Measurements from ENCODE around the gene AMIGO1. TPM values are rescaled to one million over a fixed set of nuclear protein-coding genes. Genes with fewer than 3 reads are reported as not detected.
A peak's percentile ranks its signal among the peaks of the same experiment; 100 is the strongest.

The AMIGO1 gene
- total RNA-seq, 1 donor from 2014 or later = 8.0 TPM

- TF ChIP-seq, protein P1, sequence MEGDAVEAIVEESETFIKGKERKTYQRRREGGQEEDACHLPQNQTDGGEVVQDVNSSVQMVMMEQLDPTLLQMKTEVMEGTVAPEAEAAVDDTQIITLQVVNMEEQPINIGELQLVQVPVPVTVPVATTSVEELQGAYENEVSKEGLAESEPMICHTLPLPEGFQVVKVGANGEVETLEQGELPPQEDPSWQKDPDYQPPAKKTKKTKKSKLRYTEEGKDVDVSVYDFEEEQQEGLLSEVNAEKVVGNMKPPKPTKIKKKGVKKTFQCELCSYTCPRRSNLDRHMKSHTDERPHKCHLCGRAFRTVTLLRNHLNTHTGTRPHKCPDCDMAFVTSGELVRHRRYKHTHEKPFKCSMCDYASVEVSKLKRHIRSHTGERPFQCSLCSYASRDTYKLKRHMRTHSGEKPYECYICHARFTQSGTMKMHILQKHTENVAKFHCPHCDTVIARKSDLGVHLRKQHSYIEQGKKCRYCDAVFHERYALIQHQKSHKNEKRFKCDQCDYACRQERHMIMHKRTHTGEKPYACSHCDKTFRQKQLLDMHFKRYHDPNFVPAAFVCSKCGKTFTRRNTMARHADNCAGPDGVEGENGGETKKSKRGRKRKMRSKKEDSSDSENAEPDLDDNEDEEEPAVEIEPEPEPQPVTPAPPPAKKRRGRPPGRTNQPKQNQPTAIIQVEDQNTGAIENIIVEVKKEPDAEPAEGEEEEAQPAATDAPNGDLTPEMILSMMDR (IDR thresholded peaks at IDR 0.05; ENCODE audit: partially characterized antibody, unreplicated experiment) = no peak
- peak within 1 kb of the TSS; percentile 94 for H3K4me3 Mint-ChIP-seq (ENCODE audit: unreplicated experiment)
Measured at GRCh38 chr1:109483672-109484518, 25.6 kb downstream of the AMIGO1 start, which contains the start of gene ATXN7L2. Gene ATXN7L2, plus strand, starts transcription at chr1:109483905. Its CDS starts 49 bp downstream, at chr1:109483954.

DNA sequence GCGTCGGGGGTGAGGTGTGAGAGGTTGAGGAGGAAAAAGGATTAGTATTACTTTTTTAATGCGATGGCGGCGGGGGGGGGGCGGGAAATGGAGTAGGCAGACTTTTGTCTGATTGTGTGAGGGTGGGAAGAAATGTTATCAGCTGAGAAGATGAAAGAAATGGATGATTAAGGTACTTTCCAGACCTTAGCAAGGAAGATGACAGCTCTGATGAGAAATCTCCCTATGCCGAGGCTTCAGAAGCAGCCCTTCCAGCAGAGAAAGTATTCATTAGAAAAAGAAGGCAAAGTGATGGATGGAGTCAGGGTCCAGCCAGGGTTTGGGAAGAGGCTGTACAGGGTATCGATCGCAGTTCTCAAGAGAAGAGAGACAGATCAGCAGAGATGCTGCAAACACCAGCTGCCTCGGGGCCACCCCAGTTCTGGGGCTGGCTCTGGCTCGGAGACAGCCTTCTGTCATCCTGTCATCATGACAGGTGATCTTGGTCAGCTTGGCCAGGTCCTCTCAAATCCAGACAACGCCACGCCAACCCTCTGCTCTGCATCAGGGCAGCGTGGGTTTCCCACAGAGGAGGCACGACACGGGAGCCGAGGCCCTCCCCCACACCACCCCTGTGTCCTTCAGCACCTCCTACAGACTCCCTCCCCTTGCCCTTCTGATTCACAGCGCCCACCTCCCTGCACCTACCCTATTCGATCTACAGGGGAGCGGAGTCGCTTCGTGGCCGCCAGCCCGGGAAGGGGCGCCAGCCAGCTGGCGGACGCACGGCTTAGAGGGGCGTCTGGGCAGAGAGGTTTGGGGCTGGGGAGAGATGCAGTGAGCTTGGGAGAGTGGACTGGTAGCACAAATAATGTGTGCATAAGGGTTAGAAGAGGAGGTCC, 26.5 kb downstream of the AMIGO1 start:
- Mint-ChIP-seq H3K27ac (ENCODE audit: unreplicated experiment) (peak overlapping the region; percentile 98), H3K36me3 (ENCODE audit: unreplicated experiment) (no peaks in the 10 kb centered on the region), H3K4me1 (ENCODE audit: low read depth, unreplicated experiment) (peaks cover 24% of the 10 kb centered on the region), H3K4me3 (ENCODE audit: unreplicated experiment) (peak overlapping the region; percentile 87), H3K9me3 (ENCODE audit: unreplicated experiment) (peaks cover 31% of the 10 kb centered on the region), H3K27me3 (ENCODE audit: unreplicated experiment) (peaks cover 33% of the 10 kb centered on the region)
- TF ChIP-seq, protein P1 (IDR thresholded peaks at IDR 0.05; ENCODE audit: partially characterized antibody, unreplicated experiment) = peak; percentile 46
- peak; percentile 74 for DNase-seq

More at GRCh38 chr1:109483672-109484518, 25.6 kb downstream of the AMIGO1 start, which contains the start of gene ATXN7L2:
- Mint-ChIP-seq H3K27me3 (ENCODE audit: unreplicated experiment) (peaks cover 33% of the 10 kb centered on the region), H3K27ac (ENCODE audit: unreplicated experiment) (peak within 1 kb of the TSS; percentile 98), H3K4me1 (ENCODE audit: low read depth, unreplicated experiment) (peaks cover 24% of the 10 kb centered on the region), H3K36me3 (ENCODE audit: unreplicated experiment) (no peaks in the 10 kb centered on the region), H3K9me3 (ENCODE audit: unreplicated experiment) (peaks cover 31% of the 10 kb centered on the region)
- peak; percentile 91 for DNase-seq

- TF ChIP-seq, protein P1 (IDR thresholded peaks at IDR 0.05; ENCODE audit: partially characterized antibody, unreplicated experiment) = no peak
Measured at GRCh38 chr1:109482242-109482641, 27.3 kb downstream of the AMIGO1 start.

DNA sequence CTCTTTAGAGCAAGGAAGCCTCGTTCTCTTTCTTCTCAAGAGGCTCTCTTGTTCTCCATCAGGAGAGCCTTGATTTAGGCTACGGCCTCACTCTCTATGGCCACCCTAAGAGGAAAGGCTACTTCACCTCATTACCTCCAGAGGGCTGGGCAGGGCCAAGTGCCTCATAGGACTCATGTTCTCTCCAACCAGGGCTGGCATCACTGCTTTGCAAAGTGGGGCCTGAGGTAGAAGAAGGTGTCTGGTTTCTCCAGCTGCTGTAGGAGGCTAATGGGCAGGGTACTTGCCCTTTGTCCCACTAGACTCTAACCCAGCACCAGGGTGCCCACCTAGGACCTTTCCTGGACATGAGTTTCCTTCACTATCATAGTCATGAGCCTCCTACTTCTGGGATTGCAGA, 27.9 kb downstream of the AMIGO1 start:
- Mint-ChIP-seq H3K4me1 (ENCODE audit: low read depth, unreplicated experiment) (peaks cover 24% of the 10 kb centered on the region), H3K27me3 (ENCODE audit: unreplicated experiment) (peaks cover 34% of the 10 kb centered on the region), H3K4me3 (ENCODE audit: unreplicated experiment) (no peak overlapping the region), H3K9me3 (ENCODE audit: unreplicated experiment) (peaks cover 31% of the 10 kb centered on the region), H3K36me3 (ENCODE audit: unreplicated experiment) (no peaks in the 10 kb centered on the region), H3K27ac (ENCODE audit: unreplicated experiment) (peak overlapping the region; percentile 98)
- TF ChIP-seq, protein P1 (IDR thresholded peaks at IDR 0.05; ENCODE audit: partially characterized antibody, unreplicated experiment) = no peak
- no peak for DNase-seq

More at GRCh38 chr1:109482242-109482641, 27.3 kb downstream of the AMIGO1 start:
- H3K27ac Mint-ChIP-seq (ENCODE audit: unreplicated experiment) = peak overlapping the region; percentile 98
- peak overlapping the region; percentile 87 for H3K4me3 Mint-ChIP-seq (ENCODE audit: unreplicated experiment)
- H3K36me3 Mint-ChIP-seq (ENCODE audit: unreplicated experiment) = no peaks in the 10 kb centered on the region
- peaks cover 33% of the 10 kb centered on the region for H3K27me3 Mint-ChIP-seq (ENCODE audit: unreplicated experiment)
- DNase-seq = no peak
- peaks cover 24% of the 10 kb centered on the region for H3K4me1 Mint-ChIP-seq (ENCODE audit: low read depth, unreplicated experiment)
- H3K9me3 Mint-ChIP-seq (ENCODE audit: unreplicated experiment) = peaks cover 31% of the 10 kb centered on the region
